Measurements from ENCODE around the gene OR2T2.
"Not testable (repeated sequence)": the region's sequence is repeated elsewhere in the genome, so short reads cannot be mapped to it uniquely, and the experiment has no call there.

OR2T2 gene, protein sequence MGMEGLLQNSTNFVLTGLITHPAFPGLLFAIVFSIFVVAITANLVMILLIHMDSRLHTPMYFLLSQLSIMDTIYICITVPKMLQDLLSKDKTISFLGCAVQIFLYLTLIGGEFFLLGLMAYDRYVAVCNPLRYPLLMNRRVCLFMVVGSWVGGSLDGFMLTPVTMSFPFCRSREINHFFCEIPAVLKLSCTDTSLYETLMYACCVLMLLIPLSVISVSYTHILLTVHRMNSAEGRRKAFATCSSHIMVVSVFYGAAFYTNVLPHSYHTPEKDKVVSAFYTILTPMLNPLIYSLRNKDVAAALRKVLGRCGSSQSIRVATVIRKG

GRCh38 chr1:248445399-248445798 lies at the start of gene OR2T2:
OR2T2 (plus strand) TSS chr1:248445637; CDS start chr1:248452798, 7,161 bp downstream.
- H3K4me3 Mint-ChIP-seq; H3K27me3 Mint-ChIP-seq (ENCODE audit: low read depth, poor library complexity); H3K4me1 Mint-ChIP-seq; H3K27ac Mint-ChIP-seq; DNase-seq; H3K36me3 Mint-ChIP-seq (ENCODE audit: low read depth): not testable (repeated sequence)
- peaks cover 65% of the 10 kb centered on the region for H3K9me3 Mint-ChIP-seq

GRCh38 chr1:248402748-248403147 lies 42.7 kb upstream of the OR2T2 start, which contains the start of gene OR2T1:
OR2T1 (plus strand) TSS chr1:248403048; CDS start chr1:248406148, 3,100 bp downstream.
- Mint-ChIP-seq H3K4me3 (no peak within 1 kb of the TSS), H3K27ac (no peak within 1 kb of the TSS), H3K4me1 (no peaks in the 10 kb centered on the region), H3K36me3 (ENCODE audit: low read depth) (no peaks in the 10 kb centered on the region), H3K27me3 (ENCODE audit: low read depth, poor library complexity) (no peaks in the 10 kb centered on the region), H3K9me3 (peaks cover 67% of the 10 kb centered on the region)
- DNase-seq = no peak
- TF ChIP-seq, protein P1, sequence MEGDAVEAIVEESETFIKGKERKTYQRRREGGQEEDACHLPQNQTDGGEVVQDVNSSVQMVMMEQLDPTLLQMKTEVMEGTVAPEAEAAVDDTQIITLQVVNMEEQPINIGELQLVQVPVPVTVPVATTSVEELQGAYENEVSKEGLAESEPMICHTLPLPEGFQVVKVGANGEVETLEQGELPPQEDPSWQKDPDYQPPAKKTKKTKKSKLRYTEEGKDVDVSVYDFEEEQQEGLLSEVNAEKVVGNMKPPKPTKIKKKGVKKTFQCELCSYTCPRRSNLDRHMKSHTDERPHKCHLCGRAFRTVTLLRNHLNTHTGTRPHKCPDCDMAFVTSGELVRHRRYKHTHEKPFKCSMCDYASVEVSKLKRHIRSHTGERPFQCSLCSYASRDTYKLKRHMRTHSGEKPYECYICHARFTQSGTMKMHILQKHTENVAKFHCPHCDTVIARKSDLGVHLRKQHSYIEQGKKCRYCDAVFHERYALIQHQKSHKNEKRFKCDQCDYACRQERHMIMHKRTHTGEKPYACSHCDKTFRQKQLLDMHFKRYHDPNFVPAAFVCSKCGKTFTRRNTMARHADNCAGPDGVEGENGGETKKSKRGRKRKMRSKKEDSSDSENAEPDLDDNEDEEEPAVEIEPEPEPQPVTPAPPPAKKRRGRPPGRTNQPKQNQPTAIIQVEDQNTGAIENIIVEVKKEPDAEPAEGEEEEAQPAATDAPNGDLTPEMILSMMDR (IDR thresholded peaks at IDR 0.05) = no peak

- peaks cover 64% of the 10 kb centered on the region for H3K9me3 Mint-ChIP-seq
- no peak overlapping the region for H3K27ac Mint-ChIP-seq
Observed at GRCh38 chr1:248404024-248404423, 41.4 kb upstream of the OR2T2 start.

DNA sequence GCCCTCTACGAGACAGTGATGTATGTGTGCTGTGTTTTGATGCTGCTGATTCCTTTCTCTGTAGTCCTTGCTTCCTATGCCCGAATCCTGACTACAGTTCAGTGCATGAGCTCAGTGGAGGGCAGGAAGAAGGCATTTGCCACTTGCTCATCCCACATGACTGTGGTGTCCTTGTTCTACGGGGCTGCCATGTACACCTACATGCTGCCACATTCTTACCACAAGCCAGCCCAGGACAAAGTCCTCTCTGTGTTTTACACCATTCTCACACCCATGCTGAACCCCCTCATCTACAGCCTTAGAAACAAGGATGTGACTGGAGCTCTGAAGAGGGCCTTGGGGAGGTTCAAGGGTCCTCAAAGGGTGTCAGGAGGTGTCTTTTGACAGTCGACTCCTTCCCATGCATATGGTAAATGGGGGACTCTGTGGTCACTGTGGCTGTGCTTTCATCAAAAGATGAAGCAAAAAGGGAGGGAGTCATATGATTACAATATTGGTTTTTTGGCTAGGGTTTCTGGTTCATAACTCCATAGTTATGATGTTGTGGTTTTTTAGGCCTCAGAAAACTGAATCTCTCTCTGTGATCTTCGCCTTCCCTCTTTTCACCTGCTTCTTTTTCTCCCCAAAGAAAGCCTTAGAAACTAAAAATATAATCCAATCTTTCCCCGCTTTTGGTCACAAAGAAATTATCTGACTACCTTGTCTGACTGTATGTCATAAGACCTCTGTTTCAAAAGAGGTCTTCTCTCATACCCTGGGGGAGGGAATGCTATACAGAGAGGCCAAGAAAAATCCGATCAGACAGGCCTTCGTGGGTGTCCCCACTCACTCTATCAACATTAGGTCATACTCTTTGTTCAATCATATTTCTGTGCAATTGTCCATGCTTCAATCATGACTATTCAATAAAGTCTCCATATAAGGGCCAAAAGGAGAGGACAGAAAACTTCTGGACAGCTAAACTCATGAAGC lies 38.4 kb upstream of the OR2T2 start:
- H3K36me3 Mint-ChIP-seq (ENCODE audit: low read depth) = no peaks in the 10 kb centered on the region
- H3K9me3 Mint-ChIP-seq = peaks cover 72% of the 10 kb centered on the region
- H3K27me3 Mint-ChIP-seq (ENCODE audit: low read depth, poor library complexity) = no peaks in the 10 kb centered on the region
- H3K4me3 Mint-ChIP-seq = no peak overlapping the region
- H3K27ac Mint-ChIP-seq = no peak overlapping the region
- no peaks in the 10 kb centered on the region for H3K4me1 Mint-ChIP-seq
- TF ChIP-seq, protein P1 (IDR thresholded peaks at IDR 0.05) = no peak
- no peak for DNase-seq

More at GRCh38 chr1:248404024-248404423, 41.4 kb upstream of the OR2T2 start:
- Mint-ChIP-seq H3K27me3 (ENCODE audit: low read depth, poor library complexity) (no peaks in the 10 kb centered on the region), H3K36me3 (ENCODE audit: low read depth) (no peaks in the 10 kb centered on the region), H3K4me3 (no peak overlapping the region), H3K4me1 (no peaks in the 10 kb centered on the region)
- DNase-seq = no peak
- TF ChIP-seq, protein P1 (IDR thresholded peaks at IDR 0.05) = no peak

DNA sequence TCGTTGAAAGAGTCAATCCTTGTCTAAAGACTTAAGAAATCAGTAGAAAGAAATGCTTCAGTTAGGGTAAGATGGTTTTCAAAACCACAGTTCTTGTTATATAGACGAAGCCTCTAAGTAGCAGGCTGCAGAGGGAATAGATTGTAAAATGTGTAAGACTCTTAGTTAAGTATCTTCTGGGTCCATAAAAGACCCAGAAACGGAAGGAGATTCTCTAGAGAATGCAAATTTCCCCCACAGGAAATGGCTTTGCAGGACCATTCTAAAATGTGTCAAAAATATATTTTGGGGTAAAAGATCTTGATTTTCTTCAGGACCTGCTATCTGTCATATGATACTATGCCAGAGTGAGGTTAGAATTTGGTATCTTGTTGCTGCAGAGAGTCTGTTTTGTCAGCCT lies 29.2 kb upstream of the OR2T2 start:
- Mint-ChIP-seq H3K4me1 (no peaks in the 10 kb centered on the region), H3K27me3 (ENCODE audit: low read depth, poor library complexity) (no peaks in the 10 kb centered on the region), H3K4me3 (no peak overlapping the region), H3K27ac (no peak overlapping the region), H3K9me3 (peaks cover 91% of the 10 kb centered on the region), H3K36me3 (ENCODE audit: low read depth) (no peaks in the 10 kb centered on the region)
- no peak for DNase-seq
- TF ChIP-seq, protein P1 (IDR thresholded peaks at IDR 0.05) = no peak

DNA sequence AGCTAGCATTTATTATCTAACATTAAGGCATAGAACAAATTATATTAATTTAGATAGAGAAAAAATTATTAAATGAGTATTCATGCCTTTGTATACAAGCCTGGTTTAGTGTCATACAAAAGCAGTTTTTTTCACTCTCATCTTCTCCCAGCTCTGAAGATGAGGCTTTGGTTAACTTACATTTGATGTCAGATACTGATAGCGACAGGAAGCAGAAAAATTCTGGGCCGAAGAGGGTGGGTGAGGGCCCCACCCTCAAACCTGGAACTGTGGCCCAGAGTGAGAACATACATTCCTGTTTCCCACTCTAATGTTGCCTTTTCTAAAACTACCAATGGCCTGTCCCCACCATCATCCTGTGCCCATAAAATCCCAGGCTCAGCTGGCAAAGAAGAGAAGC lies 27.6 kb upstream of the OR2T2 start:
- no peaks in the 10 kb centered on the region for H3K27me3 Mint-ChIP-seq (ENCODE audit: low read depth, poor library complexity)
- no peak overlapping the region for H3K27ac Mint-ChIP-seq
- H3K4me1 Mint-ChIP-seq = no peaks in the 10 kb centered on the region
- H3K4me3 Mint-ChIP-seq = no peak overlapping the region
- H3K36me3 Mint-ChIP-seq (ENCODE audit: low read depth) = no peaks in the 10 kb centered on the region
- no peak for DNase-seq
- TF ChIP-seq, protein P1 (IDR thresholded peaks at IDR 0.05) = no peak
- H3K9me3 Mint-ChIP-seq = peaks cover 84% of the 10 kb centered on the region

Data from nephron progenitor cell (in vitro differentiated cells).